ENCODE measurements around the gene MACROD2. TPM values are rescaled to one million over a fixed set of nuclear protein-coding genes. Genes with fewer than 3 reads are reported as not detected.

Gene MACROD2
- total and polyA plus RNA-seq, 2 donors (not counting 1 experiment from before 2014, with no cell fraction given), result 5.3 to 6.7 TPM

GRCh38 chr20:15863735-15864134 is 1868.4 kb downstream of the MACROD2 start:
- H3K27me3 ChIP-seq (replicated peaks in 1 of 4; ENCODE audit: control extremely low read depth in 1 of 4, control insufficient read depth in 3 of 4, insufficient read depth in 4 of 4, low read length in 3 of 4), result no peaks in the 10 kb centered on the region
- peaks cover 0 to 4% (median 2%) of the 10 kb centered on the region in 3 donors for H3K9me3 ChIP-seq (ENCODE audit: control extremely low read depth in 1 of 3, control insufficient read depth in 2 of 3, insufficient read depth in 1 of 3, low read length in 2 of 3)
- intact Hi-C loops (cut with micrococcal nuclease), result no loop called here
- DNase-seq (no peak), ATAC-seq (ENCODE audit: low read depth) (no peak)
- Mint-ChIP-seq H3K9me3 (ENCODE audit: insufficient read depth) (peaks cover 2% of the 10 kb centered on the region), H3K27me3 (no peaks in the 10 kb centered on the region), H3K4me1 (peaks cover 17% of the 10 kb centered on the region), H3K4me3 (no peak overlapping the region), H3K27ac (no peak overlapping the region)
- no peaks in the 10 kb centered on the region for H4K20me1 ChIP-seq (ENCODE audit: control insufficient read depth, insufficient read depth, low read length, poor library complexity, severe bottlenecking)
- no peaks in the 10 kb centered on the region for H3K79me2 ChIP-seq (ENCODE audit: control insufficient read depth, insufficient read depth, low read length)
- POLR2A ChIA-PET, result no interaction called here
- peaks cover 11 to 12% of the 10 kb centered on the region in 2 donors for H3K4me1 ChIP-seq (ENCODE audit: control insufficient read depth in 2 of 2, insufficient read depth in 2 of 2, low read length in 2 of 2)
- no peak overlapping the region for H3K4me3 ChIP-seq (ENCODE audit: control extremely low read depth in 1 of 5, extremely low read depth in 1 of 5, insufficient read depth in 1 of 5, low read depth in 2 of 5, low read length in 4 of 5)
- CTCF ChIA-PET, result interaction anchor here (1.0 kb wide), 1 partner anchor 9 kb away, joined by 3 read pairs; no protein-coding TSS in a partner anchor
- no peak overlapping the region for H3K9ac ChIP-seq (ENCODE audit: low read length)
- H2AFZ ChIP-seq (ENCODE audit: insufficient read depth, low read depth, low read length, poor library complexity, severe bottlenecking), result no peak overlapping the region
- H3K27ac ChIP-seq (ENCODE audit: low read length in 2 of 2), result no peak overlapping the region
- H3K36me3 ChIP-seq (replicated peaks in 1 of 2; ENCODE audit: control extremely low read depth in 1 of 2, control insufficient read depth in 1 of 2, extremely low read depth in 1 of 2, insufficient read depth in 2 of 2, low read length in 1 of 2), result no peaks in the 10 kb centered on the region
- H3K4me2 ChIP-seq (replicated peaks; ENCODE audit: low read depth, low read length, poor library complexity, severe bottlenecking), result no peak overlapping the region
- TF ChIP-seq EZH2 (IDR thresholded peaks at IDR 0.05; ENCODE audit: borderline replicate concordance, insufficient read depth, low read depth, low read length, poor library complexity, severe bottlenecking), result no peak
- TF ChIP-seq, protein P1, sequence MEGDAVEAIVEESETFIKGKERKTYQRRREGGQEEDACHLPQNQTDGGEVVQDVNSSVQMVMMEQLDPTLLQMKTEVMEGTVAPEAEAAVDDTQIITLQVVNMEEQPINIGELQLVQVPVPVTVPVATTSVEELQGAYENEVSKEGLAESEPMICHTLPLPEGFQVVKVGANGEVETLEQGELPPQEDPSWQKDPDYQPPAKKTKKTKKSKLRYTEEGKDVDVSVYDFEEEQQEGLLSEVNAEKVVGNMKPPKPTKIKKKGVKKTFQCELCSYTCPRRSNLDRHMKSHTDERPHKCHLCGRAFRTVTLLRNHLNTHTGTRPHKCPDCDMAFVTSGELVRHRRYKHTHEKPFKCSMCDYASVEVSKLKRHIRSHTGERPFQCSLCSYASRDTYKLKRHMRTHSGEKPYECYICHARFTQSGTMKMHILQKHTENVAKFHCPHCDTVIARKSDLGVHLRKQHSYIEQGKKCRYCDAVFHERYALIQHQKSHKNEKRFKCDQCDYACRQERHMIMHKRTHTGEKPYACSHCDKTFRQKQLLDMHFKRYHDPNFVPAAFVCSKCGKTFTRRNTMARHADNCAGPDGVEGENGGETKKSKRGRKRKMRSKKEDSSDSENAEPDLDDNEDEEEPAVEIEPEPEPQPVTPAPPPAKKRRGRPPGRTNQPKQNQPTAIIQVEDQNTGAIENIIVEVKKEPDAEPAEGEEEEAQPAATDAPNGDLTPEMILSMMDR (IDR thresholded peaks at IDR 0.05), result no peak

- no peaks in the 10 kb centered on the region for H3K27me3 ChIP-seq (replicated peaks in 1 of 4; ENCODE audit: control extremely low read depth in 1 of 4, control insufficient read depth in 3 of 4, insufficient read depth in 4 of 4, low read length in 3 of 4)
- no peak overlapping the region for H3K4me3 ChIP-seq (ENCODE audit: control extremely low read depth in 1 of 5, extremely low read depth in 1 of 5, insufficient read depth in 1 of 5, low read depth in 2 of 5, low read length in 4 of 5)
- H3K4me1 ChIP-seq (ENCODE audit: control insufficient read depth in 2 of 2, insufficient read depth in 2 of 2, low read length in 2 of 2), result no peaks in the 10 kb centered on the region
- Mint-ChIP-seq H3K27me3 (no peaks in the 10 kb centered on the region), H3K27ac (no peak overlapping the region), H3K9me3 (ENCODE audit: insufficient read depth) (peaks cover 2% of the 10 kb centered on the region), H3K4me1 (peaks cover 2% of the 10 kb centered on the region), H3K4me3 (no peak overlapping the region)
- H3K27ac ChIP-seq (ENCODE audit: low read length in 2 of 2), result no peak overlapping the region
- no peak for ATAC-seq (ENCODE audit: low read depth)
- TF ChIP-seq EZH2 (IDR thresholded peaks at IDR 0.05; ENCODE audit: borderline replicate concordance, insufficient read depth, low read depth, low read length, poor library complexity, severe bottlenecking), result no peak
- TF ChIP-seq, protein P1 (IDR thresholded peaks at IDR 0.05), result no peak
- H3K36me3 ChIP-seq (replicated peaks in 1 of 2; ENCODE audit: control extremely low read depth in 1 of 2, control insufficient read depth in 1 of 2, extremely low read depth in 1 of 2, insufficient read depth in 2 of 2, low read length in 1 of 2), result no peaks in the 10 kb centered on the region
- H3K79me2 ChIP-seq (ENCODE audit: control insufficient read depth, insufficient read depth, low read length), result no peaks in the 10 kb centered on the region
- no CpG with 5 or more reads among the region's 2 CpGs for WGBS (ENCODE audit: insufficient coverage)
- intact Hi-C loops (cut with micrococcal nuclease), result no loop called here
- no peak overlapping the region for H2AFZ ChIP-seq (ENCODE audit: insufficient read depth, low read depth, low read length, poor library complexity, severe bottlenecking)
- H3K4me2 ChIP-seq (replicated peaks; ENCODE audit: low read depth, low read length, poor library complexity, severe bottlenecking), result no peak overlapping the region
- H3K9me3 ChIP-seq (ENCODE audit: control extremely low read depth in 1 of 3, control insufficient read depth in 2 of 3, insufficient read depth in 1 of 3, low read length in 2 of 3), result peaks cover 0 to 4% (median 0%) of the 10 kb centered on the region in 3 donors
- H4K20me1 ChIP-seq (ENCODE audit: control insufficient read depth, insufficient read depth, low read length, poor library complexity, severe bottlenecking), result no peaks in the 10 kb centered on the region
- H3K9ac ChIP-seq (ENCODE audit: low read length), result no peak overlapping the region
- CTCF ChIA-PET, result no interaction called here
- POLR2A ChIA-PET, result no interaction called here
- DNase-seq, result no peak
These were observed 1870.2 kb downstream of the MACROD2 start for GRCh38 chr20:15865553-15865952.
